PC-3 (cell line): ENCODE results near the gene EIF5. TPM values are rescaled to one million over a fixed set of nuclear protein-coding genes. Genes with fewer than 3 reads are reported as not detected.

Experiments
- ATAC-seq: fragments of 200-7000 bp; cut with Tn5 transposase; 2 replicates; pipeline ENCODE4 v1.9.1; 2020; ENCODE audit warnings: mild to moderate bottlenecking, moderate library complexity
- BruUV-seq: library from RNA; stranded (reverse); fragments of 400-500 nt; replicated peaks from 2 replicates; lab custom pipeline; 2021; lab: Mats Ljungman, UMichigan
- CTCF ChIA-PET: fragments of 300-600 bp; sonication (Branson Sonifier 250); formaldehyde crosslinking; loops from one replicate; lab custom pipeline; 2022; ENCODE audit warnings: antibody characterized with exemption; lab: Charles Lee
- POLR2A ChIA-PET: fragments of 300-600 bp; sonication (Branson Sonifier 250); formaldehyde crosslinking; loops from one replicate; lab custom pipeline; 2022; ENCODE audit warnings: antibody characterized with exemption; ENCODE audit not compliant: unreplicated experiment; lab: Charles Lee
- DNase-seq: peaks from one replicate; pipeline ENCODE4 v3.0.0-alpha.2; 2015
- H2AFZ ChIP-seq: fragments of 300-600 bp; sonication (generic); 2 replicates; pipeline ENCODE4 v1.6.0; 2016; ENCODE audit warnings: antibody characterized with exemption, low read length
- H3F3A ChIP-seq: fragments of 300-600 bp; sonication (generic); one replicate; pipeline ENCODE4 v1.6.0; 2017; ENCODE audit warnings: antibody characterized with exemption, low read length, control low read depth, mild to moderate bottlenecking; ENCODE audit not compliant: unreplicated experiment
- H3K27ac ChIP-seq: fragments of 300-600 bp; sonication (generic); 2 replicates; pipeline ENCODE4 v1.5.1; 2016; ENCODE audit warnings: mild to moderate bottlenecking, low read length
- H3K27me3 ChIP-seq: fragments of 300-600 bp; sonication (generic); 2 replicates; pipeline ENCODE4 v1.6.1; 2016; ENCODE audit warnings: low read length, mixed read lengths
- H3K36me3 ChIP-seq: fragments of 300-600 bp; sonication (generic); 2 replicates; pipeline ENCODE4 v1.6.1; 2016; ENCODE audit warnings: low read depth, mixed run types, low read length, mixed read lengths
- H3K4me1 ChIP-seq: fragments of 300-600 bp; sonication (generic); 2 replicates; pipeline ENCODE4 v1.5.1; 2016; ENCODE audit warnings: low read length; ENCODE audit not compliant: insufficient read depth
- H3K4me2 ChIP-seq: fragments of 300-600 bp; sonication (generic); 2 replicates; pipeline ENCODE4 v1.6.0; 2016; ENCODE audit warnings: low read length
- H3K4me3 ChIP-seq: fragments of 300-600 bp; sonication (generic); 2 replicates; pipeline ENCODE4 v1.5.1; 2016; ENCODE audit warnings: mild to moderate bottlenecking, low read length, mixed read lengths
- H3K79me2 ChIP-seq: fragments of 300-600 bp; sonication (generic); 2 replicates; pipeline ENCODE4 v1.6.1; 2017; ENCODE audit warnings: low read length, mixed read lengths
- H3K9ac ChIP-seq: fragments of 300-600 bp; sonication (generic); 2 replicates; pipeline ENCODE4 v1.6.0; 2016; ENCODE audit warnings: mild to moderate bottlenecking, low read length
- H3K9me2 ChIP-seq: fragments of 300-600 bp; sonication (generic); replicated peaks from 2 replicates; pipeline ENCODE4 v1.6.1; 2016; ENCODE audit warnings: mixed run types, low read length, mixed read lengths
- H3K9me3 ChIP-seq: fragments of 300-600 bp; sonication (generic); 2 replicates; pipeline ENCODE4 v1.6.1; 2016; ENCODE audit warnings: low read length, mixed read lengths
- H4K20me1 ChIP-seq: fragments of 300-600 bp; sonication (generic); 2 replicates; pipeline ENCODE4 v1.6.1; 2016; ENCODE audit warnings: low read length, mixed read lengths
- EZH2 ChIP-seq: fragments of 300-600 bp; sonication (generic); IDR thresholded peaks from one replicate; pipeline ENCODE4 v1.6.1; 2017; ENCODE audit warnings: antibody characterized with exemption, mild to moderate bottlenecking, low read length; ENCODE audit not compliant: unreplicated experiment
- EZH2phosphoT487 ChIP-seq: fragments of 300-600 bp; sonication (generic); IDR thresholded peaks from 2 replicates; pipeline ENCODE4 v1.6.1; 2018; ENCODE audit warnings: mild to moderate bottlenecking, antibody characterized with exemption, low read length, borderline replicate concordance
- intact Hi-C: fragments of 100-400 bp; cut with micrococcal nuclease; formaldehyde crosslinking; loops from 2 replicates; pipeline ENCODE4 v1.9.0; 2023
- total RNA-seq: library from RNA; depleted of rRNA; stranded (reverse); fragments of >200 nt; gene quantifications from 2 replicates; pipeline ENCODE4 v1.2.3, GENCODE V29; 2014
- TF ChIP-seq, protein P1 (sequence below): fragments of 300-600 bp; sonication (generic); conservative IDR thresholded peaks from 2 replicates; pipeline ENCODE4 v1.5.1; 2017; ENCODE audit warnings: antibody characterized with exemption, low read depth, mild to moderate bottlenecking, low read length

Gene EIF5
- total RNA-seq, 1 experiment from 2014 or later: 216 TPM

DNA sequence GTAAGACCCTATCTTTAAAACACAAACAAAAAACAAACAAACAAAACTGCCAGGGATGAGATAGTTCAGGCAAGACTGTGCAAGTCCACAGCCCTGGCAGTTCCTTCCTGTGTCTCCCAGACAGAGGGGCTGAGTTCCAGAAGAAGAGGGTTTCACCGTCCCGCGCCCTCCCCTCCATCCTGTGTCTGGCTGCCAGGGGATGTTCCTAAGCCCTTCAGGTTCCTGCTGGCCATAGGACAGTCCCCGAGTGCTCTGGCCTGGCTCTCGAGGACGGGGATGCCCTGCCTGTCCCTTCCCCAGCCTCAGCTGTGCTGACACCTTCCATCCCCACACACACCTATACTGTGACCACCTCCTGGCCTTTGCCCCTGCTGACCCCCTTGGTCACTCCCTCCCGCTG lies 40.6 kb upstream of the EIF5 start:
- Histone ChIP-seq H3K9me3 (no peaks in the 10 kb centered on the region), H3K4me2 (no peak overlapping the region), H3K36me3 (no peaks in the 10 kb centered on the region), H2AFZ (no peak overlapping the region), H3K4me1 (peaks cover 13% of the 10 kb centered on the region), H3K4me3 (no peak overlapping the region), H3F3A (no peaks in the 10 kb centered on the region), H3K9ac (no peak overlapping the region), H3K9me2 (no peaks in the 10 kb centered on the region), H3K27me3 (no peaks in the 10 kb centered on the region), H4K20me1 (no peaks in the 10 kb centered on the region), H3K79me2 (no peaks in the 10 kb centered on the region), H3K27ac (no peak overlapping the region)
- DNase-seq (no peak), ATAC-seq (no peak)
- BruUV-seq: no TSS peak
- TF ChIP-seq EZH2phosphoT487: no peak
- TF ChIP-seq, protein P1, sequence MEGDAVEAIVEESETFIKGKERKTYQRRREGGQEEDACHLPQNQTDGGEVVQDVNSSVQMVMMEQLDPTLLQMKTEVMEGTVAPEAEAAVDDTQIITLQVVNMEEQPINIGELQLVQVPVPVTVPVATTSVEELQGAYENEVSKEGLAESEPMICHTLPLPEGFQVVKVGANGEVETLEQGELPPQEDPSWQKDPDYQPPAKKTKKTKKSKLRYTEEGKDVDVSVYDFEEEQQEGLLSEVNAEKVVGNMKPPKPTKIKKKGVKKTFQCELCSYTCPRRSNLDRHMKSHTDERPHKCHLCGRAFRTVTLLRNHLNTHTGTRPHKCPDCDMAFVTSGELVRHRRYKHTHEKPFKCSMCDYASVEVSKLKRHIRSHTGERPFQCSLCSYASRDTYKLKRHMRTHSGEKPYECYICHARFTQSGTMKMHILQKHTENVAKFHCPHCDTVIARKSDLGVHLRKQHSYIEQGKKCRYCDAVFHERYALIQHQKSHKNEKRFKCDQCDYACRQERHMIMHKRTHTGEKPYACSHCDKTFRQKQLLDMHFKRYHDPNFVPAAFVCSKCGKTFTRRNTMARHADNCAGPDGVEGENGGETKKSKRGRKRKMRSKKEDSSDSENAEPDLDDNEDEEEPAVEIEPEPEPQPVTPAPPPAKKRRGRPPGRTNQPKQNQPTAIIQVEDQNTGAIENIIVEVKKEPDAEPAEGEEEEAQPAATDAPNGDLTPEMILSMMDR: no peak
- intact Hi-C loops: loop anchor here (5.0 kb wide), 2 partner anchors 106 to 166 kb away; no protein-coding TSS in a partner anchor
- POLR2A ChIA-PET: no interaction called here
- CTCF ChIA-PET: no interaction called here

DNA sequence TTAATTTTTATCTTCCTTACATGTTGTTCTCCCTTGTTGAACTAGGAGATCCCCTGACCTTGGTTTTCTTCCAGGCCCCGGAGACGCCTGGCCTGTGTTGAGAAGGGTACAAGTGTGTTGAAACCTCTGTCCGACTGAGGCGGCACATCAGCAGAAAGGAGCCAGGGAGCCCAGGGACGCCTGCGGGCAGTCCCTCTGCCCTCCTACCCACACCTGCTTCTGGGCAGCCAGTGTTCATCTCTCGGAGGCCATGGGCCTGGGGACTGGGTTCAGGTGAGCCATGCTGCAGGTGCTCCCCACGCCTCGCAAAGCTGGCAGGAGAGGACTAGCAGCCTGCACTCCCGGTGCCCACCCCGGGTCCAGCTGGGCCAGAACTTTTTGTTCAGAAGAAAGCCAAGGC lies 39.9 kb upstream of the EIF5 start:
- H3K9me3 ChIP-seq: no peaks in the 10 kb centered on the region
- no peaks in the 10 kb centered on the region for H3F3A ChIP-seq
- H3K4me1 ChIP-seq: peaks cover 13% of the 10 kb centered on the region
- H3K9me2 ChIP-seq: no peaks in the 10 kb centered on the region
- BruUV-seq: no TSS peak
- no peak overlapping the region for H2AFZ ChIP-seq
- H3K27me3 ChIP-seq: no peaks in the 10 kb centered on the region
- POLR2A ChIA-PET: interaction anchor here (0.8 kb wide), 1 partner anchor 167 kb away, joined by 7 read pairs; no protein-coding TSS in a partner anchor
- no peak overlapping the region for H3K27ac ChIP-seq
- H3K9ac ChIP-seq: no peak overlapping the region
- H4K20me1 ChIP-seq: no peaks in the 10 kb centered on the region
- no peak for ATAC-seq
- intact Hi-C loops: loop anchor here (5.0 kb wide), 2 partner anchors 107 to 167 kb away; no protein-coding TSS in a partner anchor
- no peak overlapping the region for H3K4me3 ChIP-seq
- no peak overlapping the region for H3K4me2 ChIP-seq
- DNase-seq: no peak
- CTCF ChIA-PET: no interaction called here
- TF ChIP-seq EZH2phosphoT487: no peak
- TF ChIP-seq, protein P1: no peak
- no peak for TF ChIP-seq EZH2
- no peaks in the 10 kb centered on the region for H3K79me2 ChIP-seq
- no peaks in the 10 kb centered on the region for H3K36me3 ChIP-seq

DNA sequence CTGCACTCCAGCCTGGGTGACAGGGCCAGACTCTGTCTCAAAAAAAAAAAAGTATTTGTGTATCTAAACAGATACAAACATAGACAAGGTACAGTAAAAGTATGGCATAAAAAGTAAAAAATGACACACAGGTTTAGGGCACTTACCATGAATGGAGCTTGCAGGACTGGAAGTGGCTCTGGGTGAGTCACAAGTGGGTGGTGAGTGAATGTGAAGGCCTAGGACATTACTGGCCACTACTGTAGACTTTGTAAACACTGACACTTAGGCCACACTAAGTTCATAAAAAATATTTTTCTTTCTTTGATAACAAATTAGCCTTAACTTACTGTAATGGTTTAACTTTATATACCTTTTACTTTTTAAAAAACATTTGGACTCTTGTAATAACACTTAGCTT lies 38.0 kb upstream of the EIF5 start:
- TF ChIP-seq EZH2 (no peak), EZH2phosphoT487 (no peak)
- TF ChIP-seq, protein P1: no peak
- DNase-seq (peak; percentile 91), ATAC-seq (peak; percentile 94)
- H3K4me3 ChIP-seq: no peak overlapping the region
- intact Hi-C loops: loop anchor here (2.0 kb wide), 1 partner anchor 95 kb away; no protein-coding TSS in a partner anchor
- BruUV-seq: no TSS peak
- no peaks in the 10 kb centered on the region for H3K27me3 ChIP-seq
- ChIA-PET POLR2A (no interaction called here), CTCF (interaction anchor here (0.7 to 1.0 kb wide), 3 partner anchors 50 to 173 kb away, joined by 3 to 10 read pairs (median 7); partner anchors contain the start of gene TNFAIP2)
- H4K20me1 ChIP-seq: no peaks in the 10 kb centered on the region
- H3K4me1 ChIP-seq: peaks cover 13% of the 10 kb centered on the region
- peak overlapping the region; percentile 25; the same call in 1 of the 2 replicates for H3K27ac ChIP-seq
- H3K36me3 ChIP-seq: no peaks in the 10 kb centered on the region
- peak overlapping the region; percentile 16; the same call in 1 of the 2 replicates for H3K4me2 ChIP-seq
- no peak overlapping the region for H2AFZ ChIP-seq
- H3K79me2 ChIP-seq: no peaks in the 10 kb centered on the region
- no peaks in the 10 kb centered on the region for H3F3A ChIP-seq
- H3K9me3 ChIP-seq: no peaks in the 10 kb centered on the region
- H3K9ac ChIP-seq: no peak overlapping the region
- no peaks in the 10 kb centered on the region for H3K9me2 ChIP-seq
